H9 (cell line): Measurements from ENCODE around the gene KCNIP1. TPM values are rescaled to one million over a fixed set of nuclear protein-coding genes. Genes with fewer than 3 reads are reported as not detected.

Experiments used
- DNase-seq: peaks from one replicate; pipeline ENCODE4 v3.0.0-alpha.2; 2017
- H2AFZ ChIP-seq: one replicate; pipeline ENCODE4 v1.6.1; 2013; ENCODE audit warnings: mild to moderate bottlenecking, low read length, control low read depth, moderate library complexity
- H2AK5ac ChIP-seq: 2 replicates; pipeline ENCODE4 v1.6.1; 2013; ENCODE audit warnings: low read length, control low read depth, mixed read lengths; ENCODE audit not compliant: insufficient read length
- H2BK120ac ChIP-seq: one replicate; pipeline ENCODE4 v1.6.1; 2013; ENCODE audit warnings: low read depth, mild to moderate bottlenecking, low read length, control low read depth, inconsistent platforms; ENCODE audit not compliant: poor library complexity, severe bottlenecking
- H2BK12ac ChIP-seq: 2 replicates; pipeline ENCODE4 v1.6.1; 2013; ENCODE audit warnings: low read length, control low read depth, mixed read lengths, low read depth; ENCODE audit not compliant: insufficient read length
- H2BK15ac ChIP-seq: 2 replicates; pipeline ENCODE4 v1.6.1; 2013; ENCODE audit warnings: low read depth, low read length, control low read depth
- H2BK20ac ChIP-seq: one replicate; pipeline ENCODE4 v1.6.1; 2013; ENCODE audit warnings: low read depth, mild to moderate bottlenecking, low read length, control low read depth, inconsistent platforms; ENCODE audit not compliant: poor library complexity, severe bottlenecking
- H2BK5ac ChIP-seq: 2 replicates; pipeline ENCODE4 v1.6.1; 2013; ENCODE audit warnings: low read length, control low read depth, mixed read lengths; ENCODE audit not compliant: insufficient read length
- H3K14ac ChIP-seq: 2 replicates; pipeline ENCODE4 v1.6.1; 2013; ENCODE audit warnings: low read length, control low read depth; ENCODE audit not compliant: insufficient read depth
- H3K18ac ChIP-seq: 2 replicates; pipeline ENCODE4 v1.6.1; 2013; ENCODE audit warnings: low read depth, mild to moderate bottlenecking, mixed read lengths, low read length, control low read depth; ENCODE audit not compliant: insufficient read length
- H3K23ac ChIP-seq: 2 replicates; pipeline ENCODE4 v1.6.1; 2013; ENCODE audit warnings: low read length, control low read depth, mixed read lengths, low read depth; ENCODE audit not compliant: insufficient read length
- H3K23me2 ChIP-seq: 2 replicates; pipeline ENCODE4 v1.6.1; 2013; ENCODE audit warnings: low read depth, mild to moderate bottlenecking, mixed read lengths, low read length, control low read depth; ENCODE audit not compliant: insufficient read length, poor library complexity, severe bottlenecking
- H3K27ac ChIP-seq: 2 replicates; pipeline ENCODE4 v1.5.1; 2013; ENCODE audit warnings: low read length, control low read depth, mixed read lengths, low read depth; ENCODE audit not compliant: insufficient read length
- H3K27me3 ChIP-seq: 2 replicates; pipeline ENCODE4 v1.6.1; 2013; ENCODE audit warnings: low read length, control low read depth, inconsistent platforms; ENCODE audit not compliant: insufficient read depth
- H3K4ac ChIP-seq: 2 replicates; pipeline ENCODE4 v1.6.1; 2013; ENCODE audit warnings: low read depth, mild to moderate bottlenecking, control low read depth, inconsistent platforms, low read length, moderate library complexity
- H3K4me1 ChIP-seq: 2 replicates; pipeline ENCODE4 v1.6.1; 2013; ENCODE audit warnings: low read length, control low read depth, inconsistent platforms; ENCODE audit not compliant: insufficient read depth
- H3K4me2 ChIP-seq: 2 replicates; pipeline ENCODE4 v1.6.1; 2013; ENCODE audit warnings: low read length, control low read depth, mixed read lengths; ENCODE audit not compliant: insufficient read length, insufficient read depth
- H3K56ac ChIP-seq: 2 replicates; pipeline ENCODE4 v1.6.1; 2013; ENCODE audit warnings: low read depth, mild to moderate bottlenecking, mixed read lengths, low read length, control low read depth; ENCODE audit not compliant: insufficient read length
- H3K79me1 ChIP-seq: 2 replicates; pipeline ENCODE4 v1.6.1; 2013; ENCODE audit warnings: low read depth, mild to moderate bottlenecking, moderate library complexity, low read length, control low read depth, inconsistent platforms; ENCODE audit not compliant: insufficient read depth, poor library complexity, severe bottlenecking
- H3K79me2 ChIP-seq: 2 replicates; pipeline ENCODE4 v1.6.1; 2013; ENCODE audit warnings: low read length, control low read depth, inconsistent platforms; ENCODE audit not compliant: insufficient read depth
- H3K9ac ChIP-seq: 2 replicates; pipeline ENCODE4 v1.6.1; 2013; ENCODE audit warnings: low read length, control low read depth, mixed read lengths; ENCODE audit not compliant: insufficient read length; ENCODE audit errors: extremely low read depth
- H3K9me3 ChIP-seq: one replicate; pipeline ENCODE4 v1.6.1; 2013; ENCODE audit warnings: low read depth, low read length, inconsistent platforms; ENCODE audit not compliant: control insufficient read depth
- H3T11ph ChIP-seq: one replicate; pipeline ENCODE4 v1.6.1; 2013; ENCODE audit warnings: mild to moderate bottlenecking, low read length, control low read depth, inconsistent platforms
- H4K20me1 ChIP-seq: one replicate; pipeline ENCODE4 v1.6.1; 2013; ENCODE audit not compliant: control insufficient read depth, insufficient read length, insufficient read depth
- H4K5ac ChIP-seq: 2 replicates; pipeline ENCODE4 v1.6.1; 2013; ENCODE audit warnings: low read depth, mild to moderate bottlenecking, mixed read lengths, low read length, control low read depth; ENCODE audit not compliant: insufficient read length
- H4K8ac ChIP-seq: replicated peaks from 2 replicates; pipeline ENCODE4 v1.6.1; 2013; ENCODE audit warnings: low read length, control low read depth, mixed read lengths, low read depth; ENCODE audit not compliant: insufficient read length
- H4K91ac ChIP-seq: 2 replicates; pipeline ENCODE4 v1.6.1; 2013; ENCODE audit warnings: low read depth, mild to moderate bottlenecking, moderate library complexity, mixed read lengths, low read length, control low read depth; ENCODE audit not compliant: insufficient read length
- H3K27ac Mint-ChIP-seq, 3 experiments: 2 replicates in 2 of 3; 3 replicates in 1 of 3; pipeline ENCODE4 v1.8.0; 2020 to 2021; ENCODE audit warnings: mixed read lengths in 3 of 3, mild to moderate bottlenecking in 1 of 3, moderate library complexity in 1 of 3
- H3K27me3 Mint-ChIP-seq: 2 replicates; pipeline ENCODE4 v1.8.0; 2021; ENCODE audit warnings: low read depth, mild to moderate bottlenecking, moderate library complexity, mixed read lengths
- H3K36me3 Mint-ChIP-seq, 3 experiments: 2 replicates in 2 of 3; 3 replicates in 1 of 3; pipeline ENCODE4 v1.8.0; 2020 to 2021; ENCODE audit warnings: low read depth in 3 of 3, mixed read lengths in 3 of 3; ENCODE audit not compliant: insufficient read depth in 1 of 3
- H3K4me1 Mint-ChIP-seq, 2 experiments: 2 replicates each; pipeline ENCODE4 v1.8.0; 2020; ENCODE audit warnings: mixed read lengths in 2 of 2
- H3K4me3 Mint-ChIP-seq, 2 experiments: 2 replicates in 1 of 2; 3 replicates in 1 of 2; pipeline ENCODE4 v1.8.0; 2020 to 2021; ENCODE audit warnings: mild to moderate bottlenecking in 2 of 2, mixed read lengths in 2 of 2, moderate library complexity in 1 of 2
- H3K9me3 Mint-ChIP-seq, 2 experiments: 2 replicates in 1 of 2; 3 replicates in 1 of 2; pipeline ENCODE4 v1.8.0; 2020; ENCODE audit warnings: mild to moderate bottlenecking in 2 of 2, mixed read lengths in 2 of 2, moderate library complexity in 1 of 2
- WGBS: extraction: QIAGEN DNeasy Blood & Tissue Kit; methylation state at CpG from one replicate; pipeline ENCODE4 v1.1.7; 2013; ENCODE audit warnings: missing lambda C conversion rate, low lambda C conversion rate, mixed read lengths; ENCODE audit not compliant: insufficient read length; ENCODE audit errors: extremely low coverage; 5-methylcytosine and 5-hydroxymethylcytosine counted together
- total RNA-seq: library from RNA; stranded (reverse); gene quantifications from 2 replicates; pipeline ENCODE4 v1.2.1, GENCODE V29; 2021
- TF ChIP-seq, protein P1 (sequence below): fragments of 200-600 bp; sonication (generic); conservative IDR thresholded peaks from 3 replicates; pipeline ENCODE4 v1.8.0; 2021; ENCODE audit warnings: antibody characterized with exemption, mild to moderate bottlenecking

The KCNIP1 gene
- total RNA-seq, 1 experiment from 2014 or later, result 0.63 TPM

DNA sequence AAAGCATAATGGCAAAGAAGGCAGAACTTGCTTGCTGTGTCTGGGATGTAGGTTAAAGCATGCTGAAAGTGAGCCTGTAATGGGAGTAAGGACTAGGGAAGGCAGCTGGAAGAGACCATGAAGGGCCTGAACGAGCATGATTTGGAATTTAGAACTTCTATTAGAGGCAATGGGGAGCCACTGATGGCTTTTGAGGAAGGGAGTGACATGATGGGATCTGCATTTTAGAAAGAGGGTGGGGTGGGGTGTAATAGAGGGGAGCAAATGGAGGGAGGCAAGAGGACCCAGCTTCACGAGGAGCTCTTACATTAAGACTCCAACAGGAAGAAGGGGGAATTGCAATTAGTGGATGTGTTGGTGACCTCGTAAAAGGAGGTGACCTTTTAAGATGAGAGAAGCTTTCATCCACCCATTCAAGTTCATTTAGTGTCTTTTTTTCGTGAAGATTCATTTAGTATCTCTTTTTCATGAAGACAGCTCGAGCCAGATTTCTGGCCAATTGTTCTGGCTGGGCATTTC, 266.1 kb downstream of the KCNIP1 start:
- H3K4me2 ChIP-seq, result no peak overlapping the region
- H2BK5ac ChIP-seq, result no peak overlapping the region
- no peak overlapping the region for H2BK12ac ChIP-seq
- no peak overlapping the region for H3K4ac ChIP-seq
- H4K91ac ChIP-seq, result no peak overlapping the region
- no peak for DNase-seq
- Mint-ChIP-seq H3K9me3 (peaks cover 0 to 3% of the 10 kb centered on the region in 2 experiments; a peak in 1 of 5 replicates), H3K36me3 (peaks cover 0 to 3% (median 0%) of the 10 kb centered on the region in 3 experiments; a peak in 2 of 7 replicates), H3K27me3 (no peaks in the 10 kb centered on the region), H3K4me1 (peaks cover 30 to 33% of the 10 kb centered on the region in 2 experiments), H3K4me3 (no peak overlapping the region), H3K27ac (no peak overlapping the region; a peak in 1 of 7 replicates)
- no peak overlapping the region for H4K5ac ChIP-seq
- H3K18ac ChIP-seq, result no peak overlapping the region
- no peak overlapping the region for H3K9ac ChIP-seq
- no peak overlapping the region for H2AK5ac ChIP-seq
- no peak overlapping the region for H2AFZ ChIP-seq
- no peak overlapping the region for H3K23ac ChIP-seq
- no peak overlapping the region for H3K27ac ChIP-seq
- no peak overlapping the region for H4K8ac ChIP-seq
- WGBS, result no CpG with 5 or more reads among the region's 5 CpGs
- H3K14ac ChIP-seq, result no peak overlapping the region
- H3K9me3 ChIP-seq, result no peaks in the 10 kb centered on the region
- no peaks in the 10 kb centered on the region for H4K20me1 ChIP-seq
- H2BK15ac ChIP-seq, result no peak overlapping the region
- no peaks in the 10 kb centered on the region for H3K23me2 ChIP-seq
- no peaks in the 10 kb centered on the region for H3K79me2 ChIP-seq
- TF ChIP-seq, protein P1, sequence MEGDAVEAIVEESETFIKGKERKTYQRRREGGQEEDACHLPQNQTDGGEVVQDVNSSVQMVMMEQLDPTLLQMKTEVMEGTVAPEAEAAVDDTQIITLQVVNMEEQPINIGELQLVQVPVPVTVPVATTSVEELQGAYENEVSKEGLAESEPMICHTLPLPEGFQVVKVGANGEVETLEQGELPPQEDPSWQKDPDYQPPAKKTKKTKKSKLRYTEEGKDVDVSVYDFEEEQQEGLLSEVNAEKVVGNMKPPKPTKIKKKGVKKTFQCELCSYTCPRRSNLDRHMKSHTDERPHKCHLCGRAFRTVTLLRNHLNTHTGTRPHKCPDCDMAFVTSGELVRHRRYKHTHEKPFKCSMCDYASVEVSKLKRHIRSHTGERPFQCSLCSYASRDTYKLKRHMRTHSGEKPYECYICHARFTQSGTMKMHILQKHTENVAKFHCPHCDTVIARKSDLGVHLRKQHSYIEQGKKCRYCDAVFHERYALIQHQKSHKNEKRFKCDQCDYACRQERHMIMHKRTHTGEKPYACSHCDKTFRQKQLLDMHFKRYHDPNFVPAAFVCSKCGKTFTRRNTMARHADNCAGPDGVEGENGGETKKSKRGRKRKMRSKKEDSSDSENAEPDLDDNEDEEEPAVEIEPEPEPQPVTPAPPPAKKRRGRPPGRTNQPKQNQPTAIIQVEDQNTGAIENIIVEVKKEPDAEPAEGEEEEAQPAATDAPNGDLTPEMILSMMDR, result 0 out of 3 replicates have a peak, but pooled peaks have one; percentile 22
- no peak overlapping the region for H2BK20ac ChIP-seq
- no peaks in the 10 kb centered on the region for H3K79me1 ChIP-seq
- H3T11ph ChIP-seq, result no peak overlapping the region
- H3K56ac ChIP-seq, result no peak overlapping the region
- no peaks in the 10 kb centered on the region for H3K27me3 ChIP-seq
- no peak overlapping the region for H2BK120ac ChIP-seq
- peaks cover 11% of the 10 kb centered on the region; the same call in 1 of the 2 replicates for H3K4me1 ChIP-seq
